Upper lobe of left lung (tissue), 4 donors: ENCODE data around the gene ZNF319.

Source experiments
- CTCF ChIP-seq, 6 experiments: fragments of 450-650 bp in 4 of 6; fragments of 200-600 bp in 2 of 6; sonication (generic) in 2 of 6; IDR thresholded peaks; one replicate each; pipeline ENCODE4 v1.5.1; 2016 to 2019; ENCODE audit warnings: antibody characterized with exemption in 6 of 6
- POLR2A ChIP-seq, 4 donors: fragments of 450-650 bp; IDR thresholded peaks; one replicate each; pipeline ENCODE4 v1.5.1; 2016 to 2017; ENCODE audit warnings: antibody characterized with exemption in 4 of 4, mild to moderate bottlenecking in 2 of 4
- POLR2AphosphoS5 ChIP-seq, 2 donors: sonication (generic); formaldehyde crosslinking; IDR thresholded peaks; one replicate each; pipeline ENCODE4 v1.5.1; 2017; ENCODE audit warnings: antibody characterized with exemption in 2 of 2

DNA sequence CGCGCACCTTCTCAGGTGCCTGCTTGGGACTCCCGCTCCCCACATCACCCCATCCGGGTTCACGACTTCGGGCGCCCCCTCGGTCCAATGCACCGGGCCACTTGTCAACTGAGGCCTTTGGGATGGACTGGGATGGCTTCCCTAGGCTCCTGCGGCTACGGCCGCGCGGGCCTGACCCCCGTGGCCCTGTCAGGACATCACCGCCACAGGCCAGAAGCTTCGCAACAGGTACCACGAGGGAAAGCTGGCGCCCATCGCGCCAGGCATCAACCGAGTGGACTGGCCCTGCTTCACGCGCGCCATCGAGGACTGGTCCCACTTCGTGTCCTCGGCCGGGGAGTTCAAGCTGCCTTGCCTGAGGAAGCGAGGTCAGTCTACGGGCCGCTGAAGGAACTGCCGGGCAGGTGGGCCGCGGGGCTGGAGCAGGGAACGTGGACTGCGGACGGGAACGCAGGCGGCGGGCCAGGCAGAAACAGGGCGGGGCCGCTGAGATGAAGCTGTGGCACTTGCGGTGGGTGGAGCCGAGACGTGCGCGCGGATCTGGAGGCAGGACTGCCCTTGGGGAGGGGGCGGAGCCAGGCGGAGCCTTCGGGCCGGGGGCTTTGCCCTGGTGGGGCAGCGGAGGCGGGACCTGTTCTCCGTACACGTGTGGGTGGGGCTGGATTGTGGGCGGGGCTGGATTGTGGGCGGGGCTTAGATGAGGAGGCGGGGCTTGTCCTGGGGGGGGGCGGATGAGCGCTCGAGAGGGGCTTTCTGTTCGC, 15.8 kb downstream of the ZNF319 start:
- TF ChIP-seq POLR2A (IDR thresholded peaks at IDR 0.05) (no peak), POLR2AphosphoS5 (IDR thresholded peaks at IDR 0.05) (peak in 1 of 2 donors; percentile 24), CTCF (IDR thresholded peaks at IDR 0.05) (peak in 1 of 6 experiments; percentile 26)
